Measurements from ENCODE around the gene DIP2A.
"Not testable (repeated sequence)": the region's sequence is repeated elsewhere in the genome, so short reads cannot be mapped to it uniquely, and the experiment has no call there.

Gene DIP2A

GRCh38 chr21:46562964-46563607, 104.4 kb downstream of the DIP2A start:
- DNase-seq (ENCODE audit: low read depth, low spot score): no peak
- H3K27ac ChIP-seq: no peak overlapping the region
- H3K4me3 ChIP-seq: no peak overlapping the region
- peaks cover 9% of the 10 kb centered on the region; the same call in 1 of the 2 replicates for H3K36me3 ChIP-seq (ENCODE audit: insufficient read depth, low read length)
- H3K9me3 ChIP-seq (ENCODE audit: low read depth, low read length): no peaks in the 10 kb centered on the region
- no peak overlapping the region for H3K9ac ChIP-seq (ENCODE audit: insufficient read length)
- TF ChIP-seq EZH2 (IDR thresholded peaks at IDR 0.05) (no peak), FOXP2 (optimal IDR thresholded peaks at IDR 0.05; ENCODE audit: control extremely low read depth, extremely low read length, insufficient read depth) (no peak), POLR2AphosphoS5 (IDR thresholded peaks at IDR 0.05; ENCODE audit: borderline replicate concordance, low read depth, low read length) (no peak)

DNA sequence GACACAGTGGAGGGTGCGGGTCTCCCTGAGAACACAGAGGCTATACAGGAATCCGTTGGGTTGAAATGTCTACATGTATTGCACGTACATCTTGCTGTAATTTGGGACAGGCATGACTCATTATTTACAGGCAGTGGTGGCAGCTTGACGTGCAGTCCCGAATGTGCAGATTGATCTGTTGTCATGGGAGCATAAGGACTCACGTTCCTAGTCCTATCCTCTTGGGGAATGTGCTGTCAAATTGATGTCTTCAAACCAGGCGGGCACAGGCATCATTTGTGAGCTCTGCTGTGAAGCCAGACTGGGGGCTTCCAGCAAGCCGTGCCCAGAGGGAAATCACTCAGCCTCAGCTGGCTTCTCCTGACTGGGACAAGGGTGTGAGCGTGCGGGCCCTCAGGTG, 105.7 kb downstream of the DIP2A start:
- TF ChIP-seq EZH2 (IDR thresholded peaks at IDR 0.05) (no peak), POLR2AphosphoS5 (IDR thresholded peaks at IDR 0.05; ENCODE audit: borderline replicate concordance, low read depth, low read length) (no peak), FOXP2 (optimal IDR thresholded peaks at IDR 0.05; ENCODE audit: control extremely low read depth, extremely low read length, insufficient read depth) (no peak)
- no peak overlapping the region for H3K27ac ChIP-seq
- H3K9ac ChIP-seq (ENCODE audit: insufficient read length): no peak overlapping the region
- peaks cover 13% of the 10 kb centered on the region; the same call in 1 of the 2 replicates for H3K36me3 ChIP-seq (ENCODE audit: insufficient read depth, low read length)
- H3K9me3 ChIP-seq (ENCODE audit: low read depth, low read length): no peaks in the 10 kb centered on the region
- H3K4me3 ChIP-seq: no peak overlapping the region
- no peak for DNase-seq (ENCODE audit: low read depth, low spot score)

DNA sequence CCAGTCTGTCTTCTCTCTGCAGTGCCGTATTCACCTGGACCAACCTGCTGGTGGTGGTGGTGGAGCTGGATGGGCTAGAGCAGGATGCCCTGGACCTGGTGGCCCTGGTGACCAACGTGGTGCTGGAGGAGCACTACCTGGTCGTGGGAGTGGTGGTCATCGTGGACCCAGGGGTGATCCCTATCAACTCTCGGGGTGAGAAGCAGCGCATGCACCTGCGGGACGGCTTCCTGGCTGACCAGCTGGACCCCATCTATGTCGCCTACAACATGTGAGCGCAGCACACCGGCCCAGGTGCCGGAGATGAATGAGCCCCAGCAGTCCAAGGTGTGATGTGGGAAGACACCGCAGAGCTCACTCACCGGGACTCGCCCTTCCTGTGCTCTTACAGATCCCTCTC, 108.7 kb downstream of the DIP2A start:
- no peak for DNase-seq (ENCODE audit: low read depth, low spot score)
- Histone ChIP-seq H3K9me3 (ENCODE audit: low read depth, low read length) (no peaks in the 10 kb centered on the region), H3K36me3 (ENCODE audit: insufficient read depth, low read length) (peaks cover 27% of the 10 kb centered on the region; the same call in 1 of the 2 replicates), H3K9ac (ENCODE audit: insufficient read length) (no peak overlapping the region), H3K27ac (no peak overlapping the region), H3K4me3 (no peak overlapping the region)
- no peak for TF ChIP-seq FOXP2 (optimal IDR thresholded peaks at IDR 0.05; ENCODE audit: control extremely low read depth, extremely low read length, insufficient read depth)
- TF ChIP-seq EZH2 (IDR thresholded peaks at IDR 0.05): no peak
- no peak for TF ChIP-seq POLR2AphosphoS5 (IDR thresholded peaks at IDR 0.05; ENCODE audit: borderline replicate concordance, low read depth, low read length)

DNA sequence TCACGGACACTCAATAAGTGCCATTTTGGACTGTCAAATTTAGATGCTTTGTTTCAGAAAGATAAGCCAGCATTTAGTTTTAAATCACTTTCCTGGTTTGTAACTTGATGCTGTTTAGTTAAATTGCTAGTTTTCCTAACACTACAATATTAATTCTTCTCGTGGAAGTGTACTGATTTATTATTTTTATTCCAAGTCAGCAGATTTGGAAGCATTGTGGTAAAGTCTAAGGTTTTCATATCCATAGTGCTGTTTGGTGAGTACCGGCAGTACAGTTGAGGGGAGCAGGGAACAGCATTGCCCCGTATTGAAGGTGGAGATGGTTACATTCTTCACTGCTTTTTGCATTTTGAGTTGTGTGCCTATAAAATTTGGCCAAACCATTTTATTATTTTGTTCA, 109.9 kb downstream of the DIP2A start:
- no peak for DNase-seq (ENCODE audit: low read depth, low spot score)
- Histone ChIP-seq H3K9me3 (ENCODE audit: low read depth, low read length) (no peaks in the 10 kb centered on the region), H3K9ac (ENCODE audit: insufficient read length) (no peak overlapping the region), H3K36me3 (ENCODE audit: insufficient read depth, low read length) (peaks cover 29% of the 10 kb centered on the region; the same call in 1 of the 2 replicates), H3K27ac (no peak overlapping the region), H3K4me3 (no peak overlapping the region)
- TF ChIP-seq FOXP2 (optimal IDR thresholded peaks at IDR 0.05; ENCODE audit: control extremely low read depth, extremely low read length, insufficient read depth) (no peak), POLR2AphosphoS5 (IDR thresholded peaks at IDR 0.05; ENCODE audit: borderline replicate concordance, low read depth, low read length) (no peak), EZH2 (IDR thresholded peaks at IDR 0.05) (no peak)

GRCh38 chr21:46569081-46569480, 110.4 kb downstream of the DIP2A start:
- no peak overlapping the region for H3K27ac ChIP-seq
- TF ChIP-seq FOXP2 (optimal IDR thresholded peaks at IDR 0.05; ENCODE audit: control extremely low read depth, extremely low read length, insufficient read depth) (no peak), EZH2 (IDR thresholded peaks at IDR 0.05) (no peak), POLR2AphosphoS5 (IDR thresholded peaks at IDR 0.05; ENCODE audit: borderline replicate concordance, low read depth, low read length) (no peak)
- H3K36me3 ChIP-seq (ENCODE audit: insufficient read depth, low read length): peaks cover 29% of the 10 kb centered on the region; the same call in 1 of the 2 replicates
- H3K9me3 ChIP-seq (ENCODE audit: low read depth, low read length): no peaks in the 10 kb centered on the region
- H3K9ac ChIP-seq (ENCODE audit: insufficient read length): no peak overlapping the region
- no peak overlapping the region for H3K4me3 ChIP-seq
- DNase-seq (ENCODE audit: low read depth, low spot score): no peak

- no peak overlapping the region for H3K4me3 ChIP-seq
- H3K9ac ChIP-seq (ENCODE audit: insufficient read length): no peak overlapping the region
- no peak for DNase-seq (ENCODE audit: low read depth, low spot score)
- no peak overlapping the region for H3K27ac ChIP-seq
- peaks cover 29% of the 10 kb centered on the region; the same call in 1 of the 2 replicates for H3K36me3 ChIP-seq (ENCODE audit: insufficient read depth, low read length)
- no peak for TF ChIP-seq EZH2 (IDR thresholded peaks at IDR 0.05)
- TF ChIP-seq POLR2AphosphoS5 (IDR thresholded peaks at IDR 0.05; ENCODE audit: borderline replicate concordance, low read depth, low read length): no peak
- TF ChIP-seq FOXP2 (optimal IDR thresholded peaks at IDR 0.05; ENCODE audit: control extremely low read depth, extremely low read length, insufficient read depth): no peak
- H3K9me3 ChIP-seq (ENCODE audit: low read depth, low read length): no peaks in the 10 kb centered on the region
These were observed 111.4 kb downstream of the DIP2A start for GRCh38 chr21:46570119-46570518.

DNA sequence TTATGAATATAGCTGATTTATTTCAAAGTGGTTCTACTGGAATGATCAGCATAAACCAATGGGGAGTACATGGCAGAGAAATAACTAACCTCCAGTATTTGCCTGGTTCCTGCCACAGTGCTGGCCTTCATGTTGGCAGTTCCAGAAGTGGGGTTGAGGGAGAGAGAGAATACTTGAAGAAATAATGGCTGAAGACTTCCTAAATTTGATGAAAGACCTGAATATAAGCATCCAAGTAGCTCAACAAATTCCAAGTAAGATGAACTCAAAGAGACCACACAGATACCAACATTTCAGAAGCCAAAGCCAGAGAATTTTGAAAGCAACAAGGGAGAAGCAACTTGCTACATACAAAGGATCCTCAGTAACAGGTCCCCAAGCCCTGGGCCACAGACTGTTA, 111.9 kb downstream of the DIP2A start:
- H3K4me3 ChIP-seq: no peak overlapping the region
- H3K9me3 ChIP-seq (ENCODE audit: low read depth, low read length): no peaks in the 10 kb centered on the region
- TF ChIP-seq EZH2 (IDR thresholded peaks at IDR 0.05): no peak
- DNase-seq (ENCODE audit: low read depth, low spot score): no peak
- H3K36me3 ChIP-seq (ENCODE audit: insufficient read depth, low read length): peaks cover 29% of the 10 kb centered on the region; the same call in 1 of the 2 replicates
- H3K9ac ChIP-seq (ENCODE audit: insufficient read length): no peak overlapping the region
- no peak overlapping the region for H3K27ac ChIP-seq

DNA sequence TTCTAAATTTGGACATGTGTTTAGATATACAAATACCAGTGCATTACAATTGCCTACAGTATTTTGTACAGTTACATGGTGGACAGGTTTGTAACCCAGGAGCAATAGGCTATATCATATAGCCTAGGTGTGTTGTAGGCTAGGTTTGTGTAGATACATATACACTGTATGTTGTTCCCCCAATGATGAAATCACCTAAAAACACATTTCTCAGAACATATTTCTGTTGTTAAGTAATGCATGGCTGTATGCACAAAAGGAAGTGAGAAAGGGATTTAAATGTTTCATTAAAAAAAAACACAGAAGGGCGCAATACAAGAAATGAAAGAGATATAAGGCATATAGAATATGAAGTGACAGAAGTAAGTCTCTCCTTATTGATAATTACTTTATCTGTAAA, 114.2 kb downstream of the DIP2A start:
- TF ChIP-seq EZH2 (IDR thresholded peaks at IDR 0.05): no peak
- no peak for TF ChIP-seq FOXP2 (optimal IDR thresholded peaks at IDR 0.05; ENCODE audit: control extremely low read depth, extremely low read length, insufficient read depth)
- TF ChIP-seq POLR2AphosphoS5 (IDR thresholded peaks at IDR 0.05; ENCODE audit: borderline replicate concordance, low read depth, low read length): no peak
- Histone ChIP-seq H3K36me3 (ENCODE audit: insufficient read depth, low read length) (peaks cover 20% of the 10 kb centered on the region; the same call in 1 of the 2 replicates), H3K9ac (ENCODE audit: insufficient read length) (no peak overlapping the region), H3K4me3 (no peak overlapping the region), H3K9me3 (ENCODE audit: low read depth, low read length) (no peaks in the 10 kb centered on the region), H3K27ac (no peak overlapping the region)
- DNase-seq (ENCODE audit: low read depth, low spot score): no peak

- H3K9ac ChIP-seq (ENCODE audit: insufficient read length); H3K36me3 ChIP-seq (ENCODE audit: insufficient read depth, low read length); H3K4me3 ChIP-seq; DNase-seq (ENCODE audit: low read depth, low spot score); H3K9me3 ChIP-seq (ENCODE audit: low read depth, low read length); H3K27ac ChIP-seq: not testable (repeated sequence)
These were observed 119.1 kb downstream of the DIP2A start for GRCh38 chr21:46577786-46578185.

DNA sequence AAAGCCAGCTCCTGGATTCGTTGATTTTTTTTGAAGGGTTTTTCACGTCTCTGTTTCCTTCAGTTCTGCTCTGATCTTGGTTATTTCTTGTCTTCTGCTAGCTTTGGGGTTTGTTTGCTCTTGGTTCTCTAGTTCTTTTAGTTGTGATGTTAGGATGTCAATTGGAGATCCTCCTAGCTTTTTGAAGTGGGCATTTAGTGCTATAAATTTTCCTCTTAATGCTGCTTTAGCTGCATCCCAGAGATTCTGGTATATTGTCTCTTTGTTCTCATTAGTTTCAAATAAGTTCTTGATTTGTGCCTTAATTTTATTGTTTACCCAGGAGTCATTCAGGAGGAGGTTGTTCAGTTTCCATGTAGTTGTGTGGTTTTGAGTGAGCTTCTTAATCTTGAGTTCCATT, 120.7 kb downstream of the DIP2A start:
- not testable (repeated sequence) for H3K9ac ChIP-seq (ENCODE audit: insufficient read length); H3K27ac ChIP-seq; H3K36me3 ChIP-seq (ENCODE audit: insufficient read depth, low read length); H3K9me3 ChIP-seq (ENCODE audit: low read depth, low read length); H3K4me3 ChIP-seq; DNase-seq (ENCODE audit: low read depth, low spot score)
